ENCODE data around the gene IL36B. TPM values are rescaled to one million over a fixed set of nuclear protein-coding genes. Genes with fewer than 3 reads are reported as not detected.

Gene IL36B
- total RNA-seq, 1 donor from 2014 or later = not detected

GRCh38 chr2:113050921-113051895 is 1.5 kb downstream of the IL36B start:
- H3K27ac Mint-ChIP-seq = no peak overlapping the region
- no peaks in the 10 kb centered on the region for H3K36me3 Mint-ChIP-seq
- no peak for DNase-seq (ENCODE audit: low spot score in 2 of 2, unreplicated experiment in 2 of 2)
- peaks cover 10% of the 10 kb centered on the region for H3K27me3 Mint-ChIP-seq (ENCODE audit: low read depth)
- no peak for TF ChIP-seq CTCF (IDR thresholded peaks at IDR 0.05; ENCODE audit: unreplicated experiment)
- no peak overlapping the region for H3K4me3 Mint-ChIP-seq
- peaks cover 58% of the 10 kb centered on the region for H3K9me3 Mint-ChIP-seq
- H3K4me1 Mint-ChIP-seq = no peaks in the 10 kb centered on the region

DNA sequence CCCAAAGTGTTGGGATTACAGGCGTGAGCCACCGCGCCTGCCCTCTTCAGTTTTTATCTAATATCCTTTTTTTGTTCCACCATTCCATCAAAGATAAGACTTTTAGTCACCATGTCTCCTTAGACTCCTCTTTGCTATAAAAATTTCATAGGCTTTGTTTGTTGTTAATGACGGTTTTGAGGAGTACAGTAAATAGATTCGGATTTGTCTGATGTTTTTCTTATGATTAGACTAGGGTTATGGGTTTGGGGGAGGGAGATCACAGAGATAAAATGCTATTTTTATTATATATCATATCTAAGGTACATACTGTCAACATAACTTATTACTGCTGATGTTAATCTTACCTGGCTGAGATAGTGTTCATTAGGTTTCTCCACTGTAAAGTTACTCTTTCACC is 6.2 kb downstream of the IL36B start:
- Mint-ChIP-seq H3K27me3 (ENCODE audit: low read depth) (peaks cover 24% of the 10 kb centered on the region), H3K36me3 (no peaks in the 10 kb centered on the region), H3K4me1 (no peaks in the 10 kb centered on the region), H3K4me3 (no peak overlapping the region), H3K27ac (no peak overlapping the region), H3K9me3 (peaks cover 38% of the 10 kb centered on the region)
- DNase-seq (ENCODE audit: low spot score in 2 of 2, unreplicated experiment in 2 of 2) = no peak
- TF ChIP-seq CTCF (IDR thresholded peaks at IDR 0.05; ENCODE audit: unreplicated experiment) = no peak

DNA sequence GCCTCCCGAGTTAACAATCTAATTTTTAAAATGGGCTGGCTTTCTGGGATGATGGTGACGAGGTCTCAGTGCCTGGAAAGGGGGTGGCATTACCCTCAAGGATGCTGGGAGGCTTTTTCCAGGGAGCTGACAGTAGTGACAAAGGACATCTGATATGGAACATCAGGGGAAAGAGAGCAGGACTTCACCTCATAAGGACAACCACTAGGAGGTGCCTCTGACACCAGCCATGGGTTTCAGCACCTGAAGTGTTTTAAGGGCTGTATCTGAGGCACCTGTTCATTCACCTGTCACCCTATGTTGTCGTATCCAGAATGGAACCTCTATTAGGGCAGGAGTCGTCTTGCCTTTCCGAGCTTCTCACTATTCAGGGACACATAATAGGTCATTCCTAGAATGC is 10.8 kb downstream of the IL36B start:
- Mint-ChIP-seq H3K27me3 (ENCODE audit: low read depth) (peaks cover 45% of the 10 kb centered on the region), H3K9me3 (peaks cover 19% of the 10 kb centered on the region), H3K36me3 (no peaks in the 10 kb centered on the region), H3K4me3 (no peak overlapping the region), H3K4me1 (no peaks in the 10 kb centered on the region), H3K27ac (no peak overlapping the region)
- DNase-seq (ENCODE audit: low spot score in 2 of 2, unreplicated experiment in 2 of 2) = no peak
- TF ChIP-seq CTCF (IDR thresholded peaks at IDR 0.05; ENCODE audit: unreplicated experiment) = no peak

- no peak overlapping the region for H3K27ac Mint-ChIP-seq
- H3K9me3 Mint-ChIP-seq = peaks cover 7% of the 10 kb centered on the region
- H3K27me3 Mint-ChIP-seq (ENCODE audit: low read depth) = peaks cover 50% of the 10 kb centered on the region
- TF ChIP-seq CTCF (IDR thresholded peaks at IDR 0.05; ENCODE audit: unreplicated experiment) = no peak
- H3K36me3 Mint-ChIP-seq = no peaks in the 10 kb centered on the region
- no peak overlapping the region for H3K4me3 Mint-ChIP-seq
- no peaks in the 10 kb centered on the region for H3K4me1 Mint-ChIP-seq
- no peak for DNase-seq (ENCODE audit: low spot score in 2 of 2, unreplicated experiment in 2 of 2)
These were observed 12.9 kb downstream of the IL36B start for GRCh38 chr2:113039719-113040118.

GRCh38 chr2:113039158-113039557 is 13.5 kb downstream of the IL36B start:
- peaks cover 52% of the 10 kb centered on the region for H3K27me3 Mint-ChIP-seq (ENCODE audit: low read depth)

More at GRCh38 chr2:113039158-113039557, 13.5 kb downstream of the IL36B start:
- peaks cover 7% of the 10 kb centered on the region for H3K9me3 Mint-ChIP-seq
- DNase-seq (ENCODE audit: low spot score in 2 of 2, unreplicated experiment in 2 of 2) = no peak
- H3K36me3 Mint-ChIP-seq = no peaks in the 10 kb centered on the region
- no peaks in the 10 kb centered on the region for H3K4me1 Mint-ChIP-seq
- H3K27ac Mint-ChIP-seq = no peak overlapping the region
- TF ChIP-seq CTCF (IDR thresholded peaks at IDR 0.05; ENCODE audit: unreplicated experiment) = no peak
- H3K4me3 Mint-ChIP-seq = no peak overlapping the region

Measured in mesothelial cell of epicardium (in vitro differentiated cells).